Mesodermal cell (in vitro differentiated cells): Measurements from ENCODE around the gene ILF3.

ENCODE experiments used
- H3K27ac ChIP-seq: 2 replicates; pipeline ENCODE4 v1.7.0; 2013; ENCODE audit warnings: mild to moderate bottlenecking, low read depth, low read length, moderate library complexity; ENCODE audit not compliant: severe bottlenecking
- H3K36me3 ChIP-seq: 2 replicates; pipeline ENCODE4 v1.7.1; 2013; ENCODE audit warnings: mild to moderate bottlenecking, low read length, moderate library complexity; ENCODE audit not compliant: control insufficient read depth, insufficient read depth
- H3K4me1 ChIP-seq: one replicate; pipeline ENCODE4 v1.7.1; 2013; ENCODE audit warnings: mild to moderate bottlenecking, low read length; ENCODE audit not compliant: insufficient read depth, control insufficient read depth, poor library complexity, severe bottlenecking
- H3K4me3 ChIP-seq: 2 replicates; pipeline ENCODE4 v1.7.0; 2013; ENCODE audit warnings: low read length, control low read depth, mild to moderate bottlenecking; ENCODE audit not compliant: insufficient read depth, poor library complexity, severe bottlenecking; ENCODE audit errors: extremely low read depth
- H3K9me3 ChIP-seq: 2 replicates; pipeline ENCODE4 v1.7.1; 2013; ENCODE audit warnings: mild to moderate bottlenecking, low read length, moderate library complexity; ENCODE audit not compliant: control insufficient read depth
- WGBS, 2 experiments: methylation state at CpG; one replicate each; pipeline ENCODE4 v1.1.5; 2013; ENCODE audit warnings: missing lambda C conversion rate in 2 of 2; ENCODE audit not compliant: insufficient coverage in 2 of 2; 5-methylcytosine and 5-hydroxymethylcytosine counted together

The ILF3 gene

DNA sequence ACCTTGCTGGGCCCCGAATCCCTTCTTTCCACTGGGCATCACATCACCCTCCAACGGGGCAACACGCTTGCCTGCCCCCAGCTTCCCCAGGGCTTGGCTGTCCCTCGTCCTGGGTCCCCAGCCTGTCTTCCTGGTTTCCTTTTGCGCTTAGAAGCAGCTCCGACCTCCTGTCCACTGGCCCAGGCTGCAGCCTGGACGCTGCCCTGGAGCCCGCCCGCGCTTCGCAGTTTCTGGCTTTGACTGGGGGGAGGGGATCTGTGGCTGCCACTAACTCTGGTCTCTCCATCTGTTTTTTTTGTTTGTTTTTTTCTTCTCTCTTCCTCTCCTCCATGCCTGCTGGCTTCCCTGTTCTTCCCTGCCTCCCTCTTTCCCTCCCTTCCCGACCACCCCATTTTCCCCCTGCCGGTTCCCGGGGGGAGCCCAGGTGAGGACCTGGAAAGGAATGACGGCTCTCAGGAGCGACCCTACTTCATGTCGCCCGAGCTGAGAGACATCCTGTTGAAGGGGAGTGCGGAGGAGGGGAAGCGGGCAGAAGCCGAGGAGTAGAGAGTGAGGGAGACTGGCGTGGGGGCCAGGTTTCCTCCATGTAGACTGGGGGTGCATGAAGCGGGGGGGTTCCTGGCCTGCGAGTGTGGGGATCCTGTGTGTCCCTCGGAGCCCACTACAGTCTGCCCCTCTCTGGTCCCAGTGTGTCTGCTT, 11.5 kb upstream of the ILF3 start:
- H3K4me3 ChIP-seq: no peak overlapping the region
- WGBS, 2 experiments: 74 to 82% methylated on average over 17 to 21 of the region's 25 CpGs
- H3K36me3 ChIP-seq: peaks cover 52% of the 10 kb centered on the region
- peak overlapping the region; percentile 36 for H3K27ac ChIP-seq
- H3K9me3 ChIP-seq: no peaks in the 10 kb centered on the region
- peaks cover 27% of the 10 kb centered on the region for H3K4me1 ChIP-seq

DNA sequence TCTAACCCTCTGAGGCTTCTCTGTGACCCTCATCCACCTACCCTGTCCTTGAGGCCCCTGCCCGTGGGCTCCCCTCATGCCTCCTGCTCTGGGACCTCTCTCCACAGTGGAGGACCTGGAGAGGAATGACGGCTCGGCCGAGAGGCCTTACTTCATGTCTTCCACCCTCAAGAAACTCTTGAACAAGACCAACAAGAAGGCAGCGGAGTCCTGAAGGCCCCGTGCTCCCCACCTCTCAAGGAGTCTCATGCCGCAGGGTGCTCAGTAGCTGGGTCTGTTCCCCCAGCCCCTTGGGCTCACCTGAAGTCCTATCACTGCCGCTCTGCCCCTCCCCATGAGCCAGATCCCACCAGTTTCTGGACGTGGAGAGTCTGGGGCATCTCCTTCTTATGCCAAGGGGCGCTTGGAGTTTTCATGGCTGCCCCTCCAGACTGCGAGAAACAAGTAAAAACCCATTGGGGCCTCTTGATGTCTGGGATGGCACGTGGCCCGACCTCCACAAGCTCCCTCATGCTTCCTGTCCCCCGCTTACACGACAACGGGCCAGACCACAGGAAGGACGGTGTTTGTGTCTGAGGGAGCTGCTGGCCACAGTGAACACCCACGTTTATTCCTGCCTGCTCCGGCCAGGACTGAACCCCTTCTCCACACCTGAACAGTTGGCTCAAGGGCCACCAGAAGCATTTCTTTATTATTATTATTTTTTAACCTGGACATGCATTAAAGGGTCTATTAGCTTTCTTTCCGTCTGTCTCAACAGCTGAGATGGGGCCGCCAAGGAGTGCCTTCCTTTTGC, 10.8 kb upstream of the ILF3 start:
- Histone ChIP-seq H3K27ac (peak overlapping the region; percentile 76), H3K4me3 (no peak overlapping the region), H3K4me1 (peaks cover 28% of the 10 kb centered on the region), H3K36me3 (peaks cover 45% of the 10 kb centered on the region), H3K9me3 (no peaks in the 10 kb centered on the region)
- 93 to 94% methylated on average over 18 of the region's 21 CpGs for WGBS, 2 experiments

DNA sequence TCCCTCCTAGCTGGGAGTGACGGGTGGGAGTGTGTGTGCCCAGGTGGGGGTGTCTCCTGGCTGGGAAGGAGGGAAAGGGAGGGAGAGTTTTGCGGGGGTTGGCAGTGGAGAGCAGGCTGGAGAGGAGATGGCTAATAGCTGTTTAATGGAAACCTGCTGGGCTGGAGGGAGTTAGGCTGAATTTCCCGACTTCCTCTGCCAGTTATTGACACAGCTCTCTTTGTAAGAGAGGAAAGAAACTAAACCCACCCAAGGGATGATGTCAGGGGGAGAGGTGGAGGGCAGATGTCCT, 10.2 kb upstream of the ILF3 start:
- Histone ChIP-seq H3K4me3 (no peak overlapping the region), H3K27ac (peak overlapping the region; percentile 76)
- 33% methylated on average over 1 of the region's 3 CpGs; no CpG with 5 or more reads in 1 of the 2 experiments for WGBS, 2 experiments

DNA sequence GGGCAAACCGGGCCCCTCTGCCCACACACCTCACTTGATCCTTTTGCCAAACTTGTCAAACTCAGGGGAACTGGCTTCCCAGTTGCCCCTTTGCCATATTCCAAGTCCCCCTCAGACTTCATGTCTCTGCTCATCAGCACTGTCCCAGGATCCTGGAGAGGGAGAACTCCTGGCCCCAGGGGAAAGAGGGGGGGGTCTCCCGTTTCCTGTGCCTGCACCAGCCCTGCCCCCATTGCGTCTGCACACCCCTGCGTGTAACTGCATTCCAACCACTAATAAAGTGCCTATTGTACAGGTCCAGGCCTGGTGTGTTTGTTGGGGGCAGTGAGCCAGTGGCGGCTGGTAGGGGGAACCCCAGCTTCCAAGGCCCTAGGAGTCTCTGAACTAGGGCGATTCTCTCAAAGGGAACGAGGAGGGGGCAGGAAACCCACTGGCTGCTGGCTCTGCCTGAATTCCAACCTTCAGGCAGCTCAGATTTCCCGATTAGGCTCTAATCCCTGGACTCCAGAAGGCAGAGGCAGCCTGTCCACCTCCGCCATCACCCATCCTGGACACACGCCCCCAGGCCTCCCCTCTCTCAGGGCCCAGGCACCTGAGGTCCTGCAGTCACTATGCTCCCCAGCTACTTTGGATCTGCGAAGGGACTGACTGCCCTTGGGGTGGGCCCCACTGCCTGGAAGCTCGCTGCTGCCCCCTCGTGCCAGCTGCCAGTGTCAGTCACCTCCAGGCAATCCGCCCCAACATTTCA, 9.7 kb upstream of the ILF3 start:
- Histone ChIP-seq H3K36me3 (peaks cover 36% of the 10 kb centered on the region), H3K9me3 (no peaks in the 10 kb centered on the region), H3K4me1 (peaks cover 29% of the 10 kb centered on the region), H3K27ac (peak overlapping the region; percentile 76), H3K4me3 (no peak overlapping the region)
- 23 to 24% methylated on average over 7 to 8 of the region's 14 CpGs for WGBS, 2 experiments

More for the DNA sequence above, 10.2 kb upstream of the ILF3 start:
- Histone ChIP-seq H3K4me1 (peaks cover 29% of the 10 kb centered on the region), H3K36me3 (peaks cover 41% of the 10 kb centered on the region), H3K9me3 (no peaks in the 10 kb centered on the region)

DNA sequence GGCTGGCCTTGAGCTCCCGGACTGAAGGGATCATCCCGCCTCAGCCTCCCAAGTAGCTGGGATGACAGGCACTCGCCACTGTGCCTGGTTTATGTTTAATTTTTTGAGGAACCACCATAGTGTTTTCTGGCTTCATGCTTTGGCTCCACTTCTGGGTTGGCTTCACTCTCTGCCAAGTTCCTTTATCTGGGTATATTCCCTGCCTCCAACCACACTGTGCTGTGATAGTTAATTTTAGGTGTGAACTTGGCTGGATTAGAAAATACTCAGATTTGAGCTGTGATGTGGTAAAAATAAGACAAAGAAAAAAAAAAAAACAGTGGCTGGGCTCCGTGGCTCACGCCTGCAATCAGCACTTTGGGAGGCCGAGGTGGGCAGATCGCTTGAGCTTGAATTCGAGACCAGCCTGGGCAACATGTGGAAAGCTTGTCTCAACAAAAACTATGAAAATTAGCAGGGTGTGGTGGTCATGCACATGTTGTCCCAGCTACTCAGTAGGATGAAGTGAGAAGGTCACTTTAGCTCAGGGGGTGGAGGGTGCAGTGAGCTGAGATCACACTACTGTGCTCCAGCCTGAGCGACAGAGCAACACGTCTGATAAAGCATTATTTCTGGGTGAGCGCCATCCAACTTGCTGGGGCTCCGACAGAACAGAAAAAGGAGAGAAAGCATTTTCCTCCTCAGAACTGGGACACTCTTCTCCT, 7.5 kb upstream of the ILF3 start:
- no peak overlapping the region for H3K27ac ChIP-seq
- peaks cover 19% of the 10 kb centered on the region for H3K36me3 ChIP-seq
- WGBS, 2 experiments: 92 to 96% methylated on average over 12 of the region's 12 CpGs

DNA sequence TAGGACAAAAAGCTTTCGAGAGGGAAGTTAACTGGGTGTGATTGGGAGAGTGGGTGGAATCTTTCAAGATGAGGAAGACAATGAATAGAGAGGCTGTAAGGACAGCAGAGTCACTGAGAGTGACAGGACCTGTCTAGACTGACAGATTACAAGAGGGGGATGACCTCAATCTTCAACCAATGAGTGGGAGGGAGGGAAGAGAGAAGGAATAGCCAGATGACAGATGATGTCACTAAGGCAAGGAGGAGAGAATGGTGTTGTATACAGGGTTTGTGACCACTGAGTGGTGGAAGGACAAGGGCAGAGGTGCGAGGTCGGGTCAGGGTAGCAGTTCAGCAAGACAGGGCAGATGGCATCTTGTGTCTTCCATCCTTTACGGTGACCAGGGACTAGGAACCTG, 5.8 kb upstream of the ILF3 start:
- H3K36me3 ChIP-seq: peaks cover 13% of the 10 kb centered on the region
- peaks cover 14% of the 10 kb centered on the region for H3K4me1 ChIP-seq
- WGBS, 2 experiments: 85 to 94% methylated on average over 1 to 3 of the region's 4 CpGs
- H3K27ac ChIP-seq: no peak overlapping the region
- no peak overlapping the region for H3K4me3 ChIP-seq
- no peaks in the 10 kb centered on the region for H3K9me3 ChIP-seq

More for the DNA sequence above, 7.5 kb upstream of the ILF3 start:
- Histone ChIP-seq H3K9me3 (no peaks in the 10 kb centered on the region), H3K4me3 (no peak overlapping the region), H3K4me1 (peaks cover 29% of the 10 kb centered on the region)

DNA sequence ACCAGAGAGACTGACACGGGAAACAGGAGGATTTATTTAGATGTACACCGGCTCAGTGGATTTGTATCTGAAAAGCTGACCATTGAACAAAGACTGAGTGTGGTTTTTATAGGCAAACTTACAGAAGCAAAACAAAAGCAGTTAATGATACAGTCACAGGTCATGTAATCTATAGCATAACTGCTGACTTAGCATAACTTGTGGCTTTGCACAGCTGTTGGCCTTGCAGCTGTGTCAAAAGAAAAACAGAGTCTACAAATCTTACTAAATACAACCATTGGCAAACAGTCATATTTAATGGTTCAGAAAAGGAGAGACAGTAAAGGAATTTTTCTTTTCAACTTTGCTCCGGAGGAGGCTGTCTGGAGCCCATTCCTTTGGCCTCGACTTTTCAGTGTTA, 2.3 kb upstream of the ILF3 start:
- 88 to 100% methylated on average over 1 to 3 of the region's 4 CpGs for WGBS, 2 experiments

DNA sequence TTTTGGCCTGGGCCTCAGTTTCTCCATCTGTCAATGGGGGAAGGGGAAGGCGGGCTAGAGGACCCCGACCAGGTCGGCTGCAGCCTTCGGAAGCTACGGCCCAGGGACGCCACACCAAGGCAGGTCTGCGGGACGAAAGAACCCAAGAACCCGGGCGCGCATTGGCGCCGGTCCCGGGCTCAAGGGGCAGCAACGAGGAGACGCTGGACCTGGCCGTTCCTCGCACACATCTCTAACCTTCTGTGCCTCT, 739 bp upstream of the ILF3 start:
- Histone ChIP-seq H3K4me3 (peak overlapping the region; percentile 100), H3K9me3 (no peaks in the 10 kb centered on the region), H3K4me1 (peaks cover 2% of the 10 kb centered on the region), H3K27ac (peak overlapping the region; percentile 99), H3K36me3 (peaks cover 43% of the 10 kb centered on the region)
- 0% methylated on average over 16 to 18 of the region's 18 CpGs for WGBS, 2 experiments

More for the DNA sequence above, 2.3 kb upstream of the ILF3 start:
- Histone ChIP-seq H3K4me1 (peaks cover 2% of the 10 kb centered on the region), H3K27ac (no peak overlapping the region), H3K36me3 (peaks cover 28% of the 10 kb centered on the region), H3K9me3 (no peaks in the 10 kb centered on the region), H3K4me3 (no peak overlapping the region)

DNA sequence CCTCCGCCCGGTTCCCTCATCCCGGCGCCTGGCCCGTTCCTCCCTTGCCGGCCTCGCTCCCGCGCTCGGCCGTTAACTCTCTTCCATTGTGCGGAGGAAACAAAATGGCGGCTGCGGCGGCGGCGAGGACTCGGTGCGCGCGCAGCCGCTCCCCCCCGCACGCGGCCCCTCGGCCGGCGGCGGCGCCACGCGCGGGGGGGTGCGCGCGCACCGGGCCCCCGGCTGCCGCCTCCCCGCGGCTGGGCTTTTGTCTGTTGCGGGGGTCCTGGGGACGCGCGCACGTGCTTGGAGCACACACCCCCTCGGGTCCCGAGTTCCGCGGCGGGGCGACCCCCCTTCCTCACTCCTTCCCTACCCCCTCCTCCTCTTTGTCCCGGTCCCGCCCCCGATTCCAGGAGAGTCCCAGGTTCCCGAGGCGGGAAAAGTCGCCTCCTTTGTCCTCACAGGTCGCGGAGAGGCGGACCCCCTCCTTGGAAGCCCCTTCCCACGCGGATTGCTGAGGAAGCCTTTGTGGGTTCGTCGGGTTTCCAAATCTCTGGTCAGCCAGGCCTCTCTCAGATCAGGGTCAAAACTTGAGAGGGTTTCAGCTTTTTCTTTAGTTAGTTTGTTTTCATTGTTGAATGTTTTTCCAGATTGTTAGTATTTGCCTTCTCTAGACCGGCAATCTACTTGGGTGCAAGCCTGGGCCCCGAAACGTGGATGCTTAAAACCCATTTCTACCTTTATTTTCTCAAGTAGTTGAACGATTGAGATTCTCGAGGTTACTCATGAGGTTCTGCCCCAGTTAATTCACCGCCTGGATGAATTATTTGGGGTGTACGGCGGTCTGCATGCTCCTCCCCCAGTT, 687 bp downstream of the ILF3 start:
- peak overlapping the region; percentile 99 for H3K27ac ChIP-seq
- peaks cover 55% of the 10 kb centered on the region for H3K36me3 ChIP-seq
- H3K4me3 ChIP-seq: peak overlapping the region; percentile 100
- H3K9me3 ChIP-seq: no peaks in the 10 kb centered on the region
- WGBS, 2 experiments: 0% methylated on average over 46 to 54 of the region's 73 CpGs
- peaks cover 8% of the 10 kb centered on the region for H3K4me1 ChIP-seq
